K562 (cell line): ENCODE measurements around the gene TSPYL4. TPM values are rescaled to one million over a fixed set of nuclear protein-coding genes. Genes with fewer than 3 reads are reported as not detected.

ENCODE experiments used
- ATAC-seq: fragments of 200-7000 bp; cut with Tn5 transposase; 3 replicates; pipeline ENCODE4 v1.9.1; 2020; ENCODE audit warnings: moderate library complexity
- BruUV-seq: library from RNA; stranded (reverse); fragments of 400-500 nt; replicated peaks from 2 replicates; lab custom pipeline; 2021; lab: Mats Ljungman, UMichigan
- CTCF ChIA-PET: fragments of 300-600 bp; formaldehyde crosslinking; extraction: SDS; loops from one replicate; lab custom pipeline; 2021; ENCODE audit warnings: low intra/inter-chr PET ratio; lab: Yijun Ruan, JAX
- POLR2A ChIA-PET: fragments of 300-600, 350-650 bp; sonication (Branson Sonifier 250); formaldehyde crosslinking; extraction: SDS; loops from one replicate; lab custom pipeline; 2021; ENCODE audit warnings: antibody characterized with exemption, inconsistent platforms; lab: Yijun Ruan, JAX
- DNase-seq, 4 experiments: peaks; one replicate each; pipeline versions ENCODE4 v3.0.0 to v3.0.0-alpha.2; 2011 to 2018; ENCODE audit warnings: low spot score in 3 of 4, mixed read lengths in 3 of 4; ENCODE audit errors: extremely low read depth in 1 of 4
- FAIRE-seq: peaks from 2 replicates; lab custom pipeline; 2011; peaks lifted over from hg19 to GRCh38; lab: Jason Lieb, UNC
- H2AFZ ChIP-seq: 2 replicates; pipeline ENCODE4 v1.6.0; 2011; ENCODE audit warnings: low read depth, low read length, control low read depth, inconsistent platforms
- H3K27ac ChIP-seq: fragments of 200-600 bp; 3 replicates; pipeline ENCODE4 v1.8.0; 2011; ENCODE audit warnings: low read depth, mild to moderate bottlenecking, control low read depth, inconsistent platforms, low read length, moderate library complexity, mixed read lengths; ENCODE audit errors: extremely low read depth
- H3K27me3 ChIP-seq, 2 experiments: fragments of 300-600 bp in 1 of 2; 2 replicates in 1 of 2; 3 replicates in 1 of 2; pipeline versions ENCODE4 v1.6.0 to v1.8.0; 2011; ENCODE audit warnings: inconsistent platforms in 2 of 2, low read length in 2 of 2, mild to moderate bottlenecking in 1 of 2, mixed read lengths in 1 of 2, moderate library complexity in 1 of 2; ENCODE audit not compliant: control insufficient read depth in 2 of 2, insufficient read depth in 2 of 2
- H3K36me3 ChIP-seq: fragments of 300-600 bp; 3 replicates; pipeline ENCODE4 v1.8.0; 2011; ENCODE audit warnings: mild to moderate bottlenecking, low read length, inconsistent platforms; ENCODE audit not compliant: control insufficient read depth, insufficient read depth
- H3K4me1 ChIP-seq, 2 experiments: fragments of 200-600 bp in 1 of 2; replicated peaks in 1 of 2; 2 replicates in 1 of 2; 3 replicates in 1 of 2; pipeline versions ENCODE4 v1.5.1 to v1.8.0; 2011; ENCODE audit warnings: inconsistent platforms in 2 of 2, low read length in 2 of 2, mild to moderate bottlenecking in 1 of 2, mixed read lengths in 1 of 2, moderate library complexity in 1 of 2; ENCODE audit not compliant: control insufficient read depth in 2 of 2, insufficient read depth in 2 of 2
- H3K4me2 ChIP-seq: 2 replicates; pipeline ENCODE4 v1.6.1; 2011; ENCODE audit warnings: low read length, control low read depth, inconsistent platforms, mixed read lengths; ENCODE audit not compliant: insufficient read depth
- H3K4me3 ChIP-seq: fragments of 200-600 bp; sonication (generic), shearing (Covaris generic); 2 replicates; pipeline ENCODE4 v1.5.1; 2016; ENCODE audit warnings: control low read depth, inconsistent platforms
- H3K79me2 ChIP-seq: fragments of 200-600 bp; 3 replicates; pipeline ENCODE4 v1.8.0; 2011; ENCODE audit warnings: low read length, inconsistent platforms; ENCODE audit not compliant: control insufficient read depth, insufficient read depth
- H3K9ac ChIP-seq, 2 experiments: 2 replicates each; pipeline versions ENCODE4 v1.6.0 to v1.6.1; 2011; ENCODE audit warnings: low read depth in 2 of 2, low read length in 2 of 2, control low read depth in 1 of 2, inconsistent platforms in 1 of 2, mild to moderate bottlenecking in 1 of 2, mixed read lengths in 1 of 2; ENCODE audit not compliant: insufficient read depth in 1 of 2
- H3K9me1 ChIP-seq: one replicate; pipeline ENCODE4 v1.6.0; 2011; ENCODE audit warnings: inconsistent platforms, mild to moderate bottlenecking, low read length, moderate library complexity; ENCODE audit not compliant: control insufficient read depth, insufficient read depth
- H3K9me3 ChIP-seq: replicated peaks from 2 replicates; pipeline ENCODE4 v1.5.1; 2011; ENCODE audit warnings: low read depth, low read length, inconsistent platforms; ENCODE audit not compliant: control insufficient read depth, insufficient read depth
- H4K20me1 ChIP-seq: replicated peaks from 2 replicates; pipeline ENCODE4 v1.6.1; 2011; ENCODE audit warnings: low read length, inconsistent platforms, mixed read lengths; ENCODE audit not compliant: control insufficient read depth, insufficient read depth
- DNMT1 ChIP-seq: fragments of 450-650 bp; IDR thresholded peaks from 2 replicates; pipeline ENCODE4 v1.6.1; 2016; ENCODE audit warnings: antibody characterized with exemption, mild to moderate bottlenecking
- ELF4 ChIP-seq: fragments of 450-650 bp; formaldehyde crosslinking; IDR thresholded peaks from 2 replicates; pipeline ENCODE4 v1.4.0; 2022; ENCODE audit warnings: missing genetic modification characterization
- ETV1 ChIP-seq: fragments of 450-650 bp; conservative IDR thresholded peaks from 2 replicates; pipeline ENCODE4 v1.6.1; 2016; ENCODE audit warnings: missing genetic modification characterization, control low read depth, low read depth, missing compliant biosample characterization
- KDM2B ChIP-seq: fragments of 250-450 bp; sonication (Bioruptor Pico); IDR thresholded peaks from 2 replicates; pipeline ENCODE4 v1.8.0; 2021; ENCODE audit warnings: mild to moderate bottlenecking, moderate library complexity
- OTX1 ChIP-seq: fragments of 450-650 bp; formaldehyde crosslinking; IDR thresholded peaks from 2 replicates; pipeline ENCODE4 v1.4.0; 2022; ENCODE audit warnings: mild to moderate bottlenecking
- RAD51 ChIP-seq: fragments of 450-650 bp; IDR thresholded peaks from 2 replicates; pipeline ENCODE4 v1.7.1; 2016; ENCODE audit warnings: low read depth, mild to moderate bottlenecking, borderline replicate concordance
- TSC22D4 ChIP-seq: fragments of 450-650 bp; IDR thresholded peaks from 2 replicates; pipeline ENCODE4 v1.6.1; 2016; ENCODE audit warnings: missing genetic modification characterization, missing biosample characterization, control low read depth
- ZNF282 ChIP-seq: sonication (generic); formaldehyde crosslinking; IDR thresholded peaks from 2 replicates; pipeline ENCODE4 v1.8.1; 2023; ENCODE audit warnings: missing genetic modification reagents
- ZNF707 ChIP-seq: fragments of 250-450 bp; sonication (Bioruptor Pico); conservative IDR thresholded peaks from 2 replicates; pipeline ENCODE4 v1.8.0; 2022; ENCODE audit warnings: inconsistent platforms, mild to moderate bottlenecking, moderate library complexity
- ZNF717 ChIP-seq: fragments of 250-450 bp; sonication (Bioruptor Pico); IDR thresholded peaks from 2 replicates; pipeline ENCODE4 v1.5.0; 2021
- ZNF780A ChIP-seq: fragments of 250-450 bp; sonication (Bioruptor Pico); IDR thresholded peaks from 2 replicates; pipeline ENCODE4 v1.5.0; 2021; ENCODE audit warnings: mild to moderate bottlenecking
- WGBS: fragments of 100-300 bp; shearing (Covaris generic); methylation state at CpG from one replicate; pipeline ENCODE4 v1.1.6; 2016; ENCODE audit warnings: low coverage, mixed read lengths; ENCODE audit not compliant: insufficient coverage; ENCODE audit errors: missing lambda C conversion rate; 5-methylcytosine and 5-hydroxymethylcytosine counted together
- in situ Hi-C: fragments of 300-500 bp; cut with MboI; formaldehyde crosslinking; loops from 4 replicates; pipeline ENCODE4 v1.15.0; 2018; ENCODE audit warnings: inconsistent platforms, mixed read lengths
- intact Hi-C: fragments of 100-400 bp; cut with micrococcal nuclease; formaldehyde crosslinking; loops from 2 replicates; pipeline ENCODE4 v1.14.2; 2022
- polyA plus RNA-seq, 8 experiments: library from polyadenylated mRNA; depleted of rRNA in 4 of 8; stranded (reverse) in 5 of 8; unstranded in 3 of 8; fragments of >200 nt; fragmentation: Nextera tagmentation in 2 of 8; fragmentation: Illumina TruSeq in 1 of 8; extraction: Ambion mirVana in 2 of 8; extraction: Trizol in 1 of 8; gene quantifications; 2 replicates each; pipeline versions ENCODE4 v1.2.1 to v1.2.3, GENCODE V29; 2011 to 2014; ENCODE audit warnings: inconsistent platforms in 1 of 8, missing spikeins in 1 of 8
- total RNA-seq, 7 experiments: library from RNA; depleted of rRNA in 6 of 7; stranded (reverse); fragments of >200 nt in 6 of 7; fragmentation: Illumina TruSeq in 2 of 7; extraction: Trizol in 2 of 7; gene quantifications; 2 replicates each; pipeline versions ENCODE4 v1.2.1 to v1.2.3, GENCODE V29; 2011 to 2021; ENCODE audit warnings: low replicate concordance in 1 of 7
- TF ChIP-seq, protein P1 (sequence below), 2 experiments: fragments of 450-650 bp; IDR thresholded peaks; 2 replicates each; pipeline ENCODE4 v1.6.1; 2016
- TF ChIP-seq, protein P2 (sequence below): sonication (generic); formaldehyde crosslinking; IDR thresholded peaks from 2 replicates; pipeline ENCODE4 v1.9.0; 2022; ENCODE audit warnings: mild to moderate bottlenecking, missing genetic modification reagents

TSPYL4 gene
- total and polyA plus RNA-seq, 9 of the 15 experiments (the other 6 are each of a cell fraction or from before 2014, with no cell fraction given), result 0.69 to 18.0 (median 9.1) TPM

DNA sequence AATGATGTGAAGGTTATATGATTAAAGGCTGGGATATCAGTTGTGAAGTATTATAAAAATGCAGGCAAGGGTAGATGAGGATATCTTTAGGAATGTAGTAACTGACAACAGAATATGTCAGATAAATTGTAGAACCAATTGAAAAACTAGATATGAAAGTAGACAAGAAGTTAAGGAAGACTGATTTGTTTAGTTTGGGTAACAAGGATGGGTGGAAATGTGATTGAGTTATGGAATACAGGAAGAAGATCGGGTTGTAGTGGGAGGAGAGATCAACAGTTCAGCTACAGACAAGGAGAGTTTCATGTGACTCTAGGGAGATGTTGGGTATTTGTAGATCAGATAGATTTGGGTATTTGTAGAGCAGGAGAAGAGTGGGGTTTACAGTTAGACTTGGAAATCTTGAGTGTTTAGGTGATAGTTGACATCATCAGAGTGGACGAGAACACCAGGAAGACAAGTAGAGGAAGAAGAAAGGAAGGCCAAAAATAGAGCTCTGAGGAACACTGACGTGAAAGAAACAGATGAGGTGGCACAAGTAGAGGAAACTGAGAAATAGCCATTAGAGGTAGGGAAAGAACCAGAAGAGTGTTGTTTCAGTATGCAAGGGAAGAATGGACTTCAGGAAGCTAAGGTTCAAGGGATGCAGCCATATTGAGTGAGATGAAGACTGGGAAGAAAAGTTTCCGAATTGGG lies 38.0 kb upstream of the TSPYL4 start:
- H3K36me3 ChIP-seq, result no peaks in the 10 kb centered on the region
- H3K9me1 ChIP-seq, result no peaks in the 10 kb centered on the region
- ATAC-seq (no peak), DNase-seq (no peak), FAIRE-seq (no peak)
- no peak overlapping the region for H3K4me2 ChIP-seq
- no peak overlapping the region for H3K27ac ChIP-seq
- peaks cover 0 to 5% of the 10 kb centered on the region in 2 experiments; a peak in 1 of 5 replicates for H3K27me3 ChIP-seq
- no peak overlapping the region for H3K9ac ChIP-seq
- POLR2A ChIA-PET, result no interaction called here
- BruUV-seq, result no TSS peak
- H3K4me1 ChIP-seq, result no peaks in the 10 kb centered on the region
- no peak overlapping the region for H3K4me3 ChIP-seq
- no peak overlapping the region for H2AFZ ChIP-seq
- H4K20me1 ChIP-seq, result no peaks in the 10 kb centered on the region
- TF ChIP-seq RAD51, result no peak
- TF ChIP-seq, protein P1, sequence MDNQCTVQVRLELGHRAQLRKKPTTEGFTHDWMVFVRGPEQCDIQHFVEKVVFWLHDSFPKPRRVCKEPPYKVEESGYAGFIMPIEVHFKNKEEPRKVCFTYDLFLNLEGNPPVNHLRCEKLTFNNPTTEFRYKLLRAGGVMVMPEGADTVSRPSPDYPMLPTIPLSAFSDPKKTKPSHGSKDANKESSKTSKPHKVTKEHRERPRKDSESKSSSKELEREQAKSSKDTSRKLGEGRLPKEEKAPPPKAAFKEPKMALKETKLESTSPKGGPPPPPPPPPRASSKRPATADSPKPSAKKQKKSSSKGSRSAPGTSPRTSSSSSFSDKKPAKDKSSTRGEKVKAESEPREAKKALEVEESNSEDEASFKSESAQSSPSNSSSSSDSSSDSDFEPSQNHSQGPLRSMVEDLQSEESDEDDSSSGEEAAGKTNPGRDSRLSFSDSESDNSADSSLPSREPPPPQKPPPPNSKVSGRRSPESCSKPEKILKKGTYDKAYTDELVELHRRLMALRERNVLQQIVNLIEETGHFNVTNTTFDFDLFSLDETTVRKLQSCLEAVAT (IDR thresholded peaks at IDR 0.05), result no peak
- TF ChIP-seq ZNF717 (CRISPR knock-in tag), result no peak
- TF ChIP-seq ZNF780A (CRISPR knock-in tag), result no peak
- TF ChIP-seq, protein P2, sequence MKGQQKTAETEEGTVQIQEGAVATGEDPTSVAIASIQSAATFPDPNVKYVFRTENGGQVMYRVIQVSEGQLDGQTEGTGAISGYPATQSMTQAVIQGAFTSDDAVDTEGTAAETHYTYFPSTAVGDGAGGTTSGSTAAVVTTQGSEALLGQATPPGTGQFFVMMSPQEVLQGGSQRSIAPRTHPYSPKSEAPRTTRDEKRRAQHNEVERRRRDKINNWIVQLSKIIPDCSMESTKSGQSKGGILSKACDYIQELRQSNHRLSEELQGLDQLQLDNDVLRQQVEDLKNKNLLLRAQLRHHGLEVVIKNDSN (CRISPR knock-in tag), result no peak
- TF ChIP-seq ZNF707, result no peak
- no peak for TF ChIP-seq KDM2B (CRISPR knock-in tag)
- 0 out of 2 replicates have a peak, but pooled peaks have one; percentile 66 for TF ChIP-seq ELF4 (CRISPR knock-in tag)
- no peak for TF ChIP-seq DNMT1
- 0 out of 2 replicates have a peak, but pooled peaks have one; percentile 51 for TF ChIP-seq TSC22D4 (tag)
- no peak for TF ChIP-seq ZNF282 (CRISPR knock-in tag)
- 0 out of 2 replicates have a peak, but pooled peaks have one; percentile 60 for TF ChIP-seq OTX1 (CRISPR knock-in tag)
- TF ChIP-seq ETV1 (tag), result no peak
- intact Hi-C loops, result no loop called here
- no peaks in the 10 kb centered on the region for H3K79me2 ChIP-seq
- H3K9me3 ChIP-seq, result no peaks in the 10 kb centered on the region
- WGBS, result 8% methylated on average over 4 of the region's 4 CpGs
- CTCF ChIA-PET, result no interaction called here
- in situ Hi-C loops, result no loop called here
